ENCODE data around the gene ARHGEF4. TPM values are rescaled to one million over a fixed set of nuclear protein-coding genes. Genes with fewer than 3 reads are reported as not detected.

Gene ARHGEF4
- total RNA-seq, 1 experiment from 2014 or later, result 21.8 TPM

- TF ChIP-seq ZNF396 (CRISPR knock-in tag; IDR thresholded peaks at IDR 0.05; ENCODE audit: borderline replicate concordance), result no peak
- TF ChIP-seq ZMAT4 (CRISPR knock-in tag; IDR thresholded peaks at IDR 0.05), result no peak
- no peak for TF ChIP-seq ZBTB21 (CRISPR knock-in tag; IDR thresholded peaks at IDR 0.05; ENCODE audit: borderline replicate concordance)
- no peak for TF ChIP-seq TCF7 (CRISPR knock-in tag; IDR thresholded peaks at IDR 0.05; ENCODE audit: low read depth)
- no peak for TF ChIP-seq E2F5 (CRISPR knock-in tag; IDR thresholded peaks at IDR 0.05)
- TF ChIP-seq FOXP4 (CRISPR knock-in tag; IDR thresholded peaks at IDR 0.05), result no peak
- TF ChIP-seq CBFB (CRISPR knock-in tag; IDR thresholded peaks at IDR 0.05; ENCODE audit: low read depth), result no peak
- no peak for TF ChIP-seq CTCF (IDR thresholded peaks at IDR 0.05)
- TF ChIP-seq ZNF232 (CRISPR knock-in tag; IDR thresholded peaks at IDR 0.05), result no peak
- no peak for TF ChIP-seq FOXK1 (CRISPR knock-in tag; IDR thresholded peaks at IDR 0.05)
- no peak for TF ChIP-seq HMGXB4 (CRISPR knock-in tag; IDR thresholded peaks at IDR 0.05)
- no peak for TF ChIP-seq SP1 (CRISPR knock-in tag; conservative IDR thresholded peaks at IDR 0.05)
- TF ChIP-seq ZSCAN18 (CRISPR knock-in tag; IDR thresholded peaks at IDR 0.05), result no peak
- TF ChIP-seq ESRRA (CRISPR knock-in tag; IDR thresholded peaks at IDR 0.05; ENCODE audit: borderline replicate concordance), result no peak
- no peak for TF ChIP-seq JAZF1 (CRISPR knock-in tag; IDR thresholded peaks at IDR 0.05)
- TF ChIP-seq GABPB1 (CRISPR knock-in tag; IDR thresholded peaks at IDR 0.05), result no peak
- no peak for TF ChIP-seq ATF1 (CRISPR knock-in tag; IDR thresholded peaks at IDR 0.05)
- TF ChIP-seq IRF2 (CRISPR knock-in tag; IDR thresholded peaks at IDR 0.05; ENCODE audit: borderline replicate concordance, low read depth), result no peak
- TF ChIP-seq IRF1 (CRISPR knock-in tag; IDR thresholded peaks at IDR 0.05), result no peak
- Mint-ChIP-seq H3K9me3 (peaks cover 22% of the 10 kb centered on the region), H3K27ac (no peak overlapping the region), H3K4me3 (no peak overlapping the region), H3K36me3 (peaks cover 5% of the 10 kb centered on the region), H3K4me1 (no peaks in the 10 kb centered on the region), H3K27me3 (ENCODE audit: low read depth) (no peaks in the 10 kb centered on the region)
- ChIA-PET CTCF (interaction anchor here (2.0 kb wide), 1 partner anchor 78 kb away, joined by 15 read pairs; no protein-coding TSS in a partner anchor), POLR2A (no interaction called here)
- DNase-seq (ENCODE audit: low spot score) (no peak), ATAC-seq (no peak)
These were observed 39.2 kb downstream of the ARHGEF4 start for GRCh38 chr2:130875935-130876334.
